Measurements from ENCODE around the gene C11orf91. TPM values are rescaled to one million over a fixed set of nuclear protein-coding genes. Genes with fewer than 3 reads are reported as not detected.

The C11orf91 gene
- total RNA-seq, 1 experiment from 2014 or later: 0.22 TPM

- no peaks in the 10 kb centered on the region for H3K9me3 Mint-ChIP-seq
- POLR2A ChIA-PET: no interaction called here
- peaks cover 9% of the 10 kb centered on the region for H3K27me3 Mint-ChIP-seq (ENCODE audit: low read depth)
- no peak for DNase-seq (ENCODE audit: low spot score)
- H3K4me3 Mint-ChIP-seq: no peak overlapping the region
- H3K4me1 Mint-ChIP-seq: peaks cover 50% of the 10 kb centered on the region
- TF ChIP-seq, protein P1, sequence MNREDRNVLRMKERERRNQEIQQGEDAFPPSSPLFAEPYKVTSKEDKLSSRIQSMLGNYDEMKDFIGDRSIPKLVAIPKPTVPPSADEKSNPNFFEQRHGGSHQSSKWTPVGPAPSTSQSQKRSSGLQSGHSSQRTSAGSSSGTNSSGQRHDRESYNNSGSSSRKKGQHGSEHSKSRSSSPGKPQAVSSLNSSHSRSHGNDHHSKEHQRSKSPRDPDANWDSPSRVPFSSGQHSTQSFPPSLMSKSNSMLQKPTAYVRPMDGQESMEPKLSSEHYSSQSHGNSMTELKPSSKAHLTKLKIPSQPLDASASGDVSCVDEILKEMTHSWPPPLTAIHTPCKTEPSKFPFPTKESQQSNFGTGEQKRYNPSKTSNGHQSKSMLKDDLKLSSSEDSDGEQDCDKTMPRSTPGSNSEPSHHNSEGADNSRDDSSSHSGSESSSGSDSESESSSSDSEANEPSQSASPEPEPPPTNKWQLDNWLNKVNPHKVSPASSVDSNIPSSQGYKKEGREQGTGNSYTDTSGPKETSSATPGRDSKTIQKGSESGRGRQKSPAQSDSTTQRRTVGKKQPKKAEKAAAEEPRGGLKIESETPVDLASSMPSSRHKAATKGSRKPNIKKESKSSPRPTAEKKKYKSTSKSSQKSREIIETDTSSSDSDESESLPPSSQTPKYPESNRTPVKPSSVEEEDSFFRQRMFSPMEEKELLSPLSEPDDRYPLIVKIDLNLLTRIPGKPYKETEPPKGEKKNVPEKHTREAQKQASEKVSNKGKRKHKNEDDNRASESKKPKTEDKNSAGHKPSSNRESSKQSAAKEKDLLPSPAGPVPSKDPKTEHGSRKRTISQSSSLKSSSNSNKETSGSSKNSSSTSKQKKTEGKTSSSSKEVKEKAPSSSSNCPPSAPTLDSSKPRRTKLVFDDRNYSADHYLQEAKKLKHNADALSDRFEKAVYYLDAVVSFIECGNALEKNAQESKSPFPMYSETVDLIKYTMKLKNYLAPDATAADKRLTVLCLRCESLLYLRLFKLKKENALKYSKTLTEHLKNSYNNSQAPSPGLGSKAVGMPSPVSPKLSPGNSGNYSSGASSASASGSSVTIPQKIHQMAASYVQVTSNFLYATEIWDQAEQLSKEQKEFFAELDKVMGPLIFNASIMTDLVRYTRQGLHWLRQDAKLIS (CRISPR knock-in tag; IDR thresholded peaks at IDR 0.05; ENCODE audit: borderline replicate concordance): no peak
- no peak for TF ChIP-seq ZNF425 (CRISPR knock-in tag; conservative IDR thresholded peaks at IDR 0.05)
- no peak for TF ChIP-seq JUN (CRISPR knock-in tag; IDR thresholded peaks at IDR 0.05)
- no peak for TF ChIP-seq STAT6 (CRISPR knock-in tag; conservative IDR thresholded peaks at IDR 0.05; ENCODE audit: low read depth)
- TF ChIP-seq ELF4 (CRISPR knock-in tag; IDR thresholded peaks at IDR 0.05; ENCODE audit: low read depth): no peak
- TF ChIP-seq ESRRA (CRISPR knock-in tag; IDR thresholded peaks at IDR 0.05; ENCODE audit: borderline replicate concordance): no peak
- no peak for TF ChIP-seq EMX1 (CRISPR knock-in tag; IDR thresholded peaks at IDR 0.05)
- TF ChIP-seq, protein P2, sequence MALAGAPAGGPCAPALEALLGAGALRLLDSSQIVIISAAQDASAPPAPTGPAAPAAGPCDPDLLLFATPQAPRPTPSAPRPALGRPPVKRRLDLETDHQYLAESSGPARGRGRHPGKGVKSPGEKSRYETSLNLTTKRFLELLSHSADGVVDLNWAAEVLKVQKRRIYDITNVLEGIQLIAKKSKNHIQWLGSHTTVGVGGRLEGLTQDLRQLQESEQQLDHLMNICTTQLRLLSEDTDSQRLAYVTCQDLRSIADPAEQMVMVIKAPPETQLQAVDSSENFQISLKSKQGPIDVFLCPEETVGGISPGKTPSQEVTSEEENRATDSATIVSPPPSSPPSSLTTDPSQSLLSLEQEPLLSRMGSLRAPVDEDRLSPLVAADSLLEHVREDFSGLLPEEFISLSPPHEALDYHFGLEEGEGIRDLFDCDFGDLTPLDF (CRISPR knock-in tag; IDR thresholded peaks at IDR 0.05): no peak
- no peak for TF ChIP-seq ATF6 (CRISPR knock-in tag; IDR thresholded peaks at IDR 0.05)
- no peak for TF ChIP-seq CDX4 (CRISPR knock-in tag; IDR thresholded peaks at IDR 0.05; ENCODE audit: borderline replicate concordance)
- no peak for TF ChIP-seq ZNF317 (CRISPR knock-in tag; IDR thresholded peaks at IDR 0.05; ENCODE audit: borderline replicate concordance, low read depth)
- CTCF ChIA-PET: no interaction called here
- no peak overlapping the region for H3K27ac Mint-ChIP-seq
- no peak for ATAC-seq
- H3K36me3 Mint-ChIP-seq: no peaks in the 10 kb centered on the region
Measured at GRCh38 chr11:33694346-33695050, 6.1 kb downstream of the C11orf91 start.
